Germinal center (tissue), 1 donor: Measurements from ENCODE around the gene PLCD4.

Source experiments
- DNase-seq: peaks from one replicate; pipeline ENCODE4 v3.0.0; 2012; ENCODE audit warnings: mixed read lengths, low spot score

Gene PLCD4

DNA sequence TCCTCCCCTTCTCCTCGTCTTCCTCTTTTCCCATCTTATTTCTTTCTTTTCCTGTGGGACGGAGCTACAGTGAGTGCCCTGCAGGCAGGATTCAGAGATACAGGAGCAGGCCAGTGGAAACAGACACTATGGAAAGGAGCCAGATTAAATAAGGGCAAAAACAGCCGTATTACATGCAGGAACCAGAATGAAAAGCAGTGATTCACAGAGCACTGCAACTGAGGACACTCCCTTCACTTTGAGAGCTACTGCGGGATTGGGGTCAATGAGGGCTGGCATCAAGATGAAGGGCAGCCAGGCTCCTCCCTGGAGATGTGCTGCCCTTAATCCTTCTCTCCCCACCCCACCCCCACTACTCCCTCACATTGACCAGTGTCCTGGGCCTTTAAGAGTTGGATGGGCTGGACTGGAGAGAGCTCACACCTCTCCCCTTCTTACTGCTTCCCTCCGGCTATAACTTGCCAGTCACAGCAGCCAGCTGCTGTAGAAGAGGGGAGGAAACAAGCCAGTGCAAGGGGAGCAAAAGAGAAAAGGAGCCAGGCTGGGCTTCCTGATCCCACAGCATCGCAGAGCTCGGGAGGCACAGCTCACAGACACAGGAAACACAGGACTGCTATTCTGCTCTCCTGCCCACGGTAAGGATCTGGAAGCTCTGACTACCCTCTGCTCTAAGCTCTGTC is at the start of gene PLCD4:
PLCD4 (plus strand) TSS at position 464 of the 680 bp plus-strand sequence. CDS start 7,841 bp downstream, outside the sequence.
- no peak for DNase-seq

DNA sequence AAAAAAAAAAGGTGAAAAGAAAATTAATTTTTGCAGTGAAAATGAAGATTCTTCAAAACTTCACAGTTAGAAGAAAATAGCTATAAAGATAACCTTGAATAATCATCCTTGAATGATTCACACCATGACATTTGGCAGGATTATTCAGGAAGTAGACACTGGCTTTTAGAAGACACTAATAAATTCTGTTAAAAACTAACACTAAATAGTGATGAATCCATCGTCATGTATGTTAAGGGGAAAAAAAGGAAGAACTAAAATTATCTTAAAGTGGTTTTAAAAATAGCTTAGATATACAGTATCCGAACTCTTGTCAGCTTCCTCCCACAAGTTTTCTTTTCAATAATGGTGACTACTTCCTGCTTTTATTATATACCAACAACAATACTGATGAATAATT is 49.8 kb upstream of the PLCD4 start:
- no peak for DNase-seq

DNA sequence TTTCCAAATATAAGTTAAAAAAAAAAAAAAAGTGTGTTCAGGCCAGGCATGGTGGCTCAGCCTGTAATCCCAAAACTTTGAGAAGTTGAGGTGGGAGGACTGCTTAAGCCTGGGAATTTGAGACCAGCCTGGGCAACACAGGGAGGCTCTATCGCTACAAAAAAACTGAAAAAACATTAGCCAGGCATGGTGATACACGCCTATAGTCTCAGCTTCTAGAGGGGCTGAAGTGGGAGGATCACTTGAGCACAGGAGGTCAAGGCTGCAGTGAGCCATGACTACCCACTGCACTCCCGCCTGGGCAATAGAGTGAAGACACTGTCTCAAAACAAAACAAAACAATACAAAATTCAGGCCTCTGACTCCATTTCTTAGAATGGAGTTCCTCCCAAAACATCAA is 48.7 kb upstream of the PLCD4 start:
- no peak for DNase-seq

GRCh38 chr2:218564056-218564455 is 43.6 kb upstream of the PLCD4 start:
- no peak for DNase-seq

- no peak for DNase-seq
Observed at GRCh38 chr2:218566296-218566695, 41.4 kb upstream of the PLCD4 start.

GRCh38 chr2:218567797-218568189 is 39.9 kb upstream of the PLCD4 start:
- no peak for DNase-seq

GRCh38 chr2:218568190-218569037 is 39.3 kb upstream of the PLCD4 start, which contains the start of the genes CNOT9 and USP37:
Gene CNOT9, plus strand, starts transcription at chr2:218568839. Its CDS starts 116 bp downstream, at chr2:218568955.
Gene USP37, minus strand, starts transcription at chr2:218568351. Its CDS starts 9,698 bp downstream, at chr2:218558653.
- peak; percentile 99 for DNase-seq

DNA sequence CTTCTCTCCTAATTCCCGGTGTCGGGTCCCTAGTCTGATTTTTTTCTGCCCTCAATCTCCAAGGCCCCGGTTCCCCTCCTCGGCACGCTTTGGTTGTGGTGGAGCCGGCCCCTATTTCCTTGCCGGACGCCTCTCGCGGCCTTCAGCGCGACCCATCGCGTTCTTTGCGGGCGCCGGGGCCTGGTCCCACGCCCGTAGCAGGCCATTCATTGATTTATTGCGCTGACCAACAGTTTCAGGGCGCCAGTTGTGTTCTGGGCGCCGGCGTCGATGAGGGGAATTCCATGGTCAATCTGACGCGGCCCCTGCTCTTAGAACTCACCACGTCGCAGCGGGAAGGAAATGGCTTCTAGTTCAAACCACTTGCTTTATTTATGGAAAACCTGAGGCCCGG is 38.7 kb upstream of the PLCD4 start:
- DNase-seq, result peak; percentile 25

GRCh38 chr2:218569661-218570500 is 37.8 kb upstream of the PLCD4 start:
- no peak for DNase-seq

DNA sequence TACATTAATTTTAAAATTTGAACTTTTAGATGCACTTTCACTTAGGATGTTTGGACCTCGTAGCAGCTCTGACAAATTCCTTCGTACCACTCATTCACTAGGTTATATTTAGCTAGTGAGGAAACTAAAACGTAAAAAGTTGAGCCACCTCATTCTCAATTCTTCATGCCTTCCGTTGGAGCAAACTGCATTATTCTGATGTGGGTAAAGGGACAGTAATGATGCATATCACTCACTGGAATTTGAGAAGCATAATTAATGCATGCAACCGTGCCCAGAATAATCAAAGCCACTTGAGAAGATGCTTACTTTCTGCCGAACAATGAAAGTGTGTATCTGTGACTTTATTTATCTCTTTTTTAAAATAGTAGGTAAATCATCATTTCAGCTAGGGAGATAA is 36.8 kb upstream of the PLCD4 start:
- DNase-seq, result no peak

DNA sequence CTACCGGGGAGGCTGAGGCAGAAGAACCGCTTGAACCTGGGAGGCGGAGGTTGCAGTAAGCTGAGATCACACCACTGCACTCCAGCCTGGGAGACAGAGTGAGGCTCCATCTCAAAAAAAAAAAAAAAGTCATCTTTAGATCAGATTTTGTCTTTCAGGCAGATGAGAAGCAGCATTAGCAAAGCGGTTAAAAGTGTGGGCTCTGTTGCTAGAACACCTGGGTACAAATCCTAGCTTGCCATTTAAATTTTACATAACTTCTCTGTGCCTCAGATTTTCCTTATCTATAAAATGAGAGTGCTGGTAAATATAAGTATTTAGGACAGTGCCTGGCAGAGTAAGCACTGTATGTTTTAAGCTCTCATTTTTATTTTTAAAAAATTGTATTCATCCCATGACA is 30.8 kb upstream of the PLCD4 start:
- DNase-seq, result no peak

- no peak for DNase-seq
Observed at GRCh38 chr2:218577482-218578220, 30.0 kb upstream of the PLCD4 start.

GRCh38 chr2:218578272-218578877 is 29.3 kb upstream of the PLCD4 start:
- no peak for DNase-seq

DNA sequence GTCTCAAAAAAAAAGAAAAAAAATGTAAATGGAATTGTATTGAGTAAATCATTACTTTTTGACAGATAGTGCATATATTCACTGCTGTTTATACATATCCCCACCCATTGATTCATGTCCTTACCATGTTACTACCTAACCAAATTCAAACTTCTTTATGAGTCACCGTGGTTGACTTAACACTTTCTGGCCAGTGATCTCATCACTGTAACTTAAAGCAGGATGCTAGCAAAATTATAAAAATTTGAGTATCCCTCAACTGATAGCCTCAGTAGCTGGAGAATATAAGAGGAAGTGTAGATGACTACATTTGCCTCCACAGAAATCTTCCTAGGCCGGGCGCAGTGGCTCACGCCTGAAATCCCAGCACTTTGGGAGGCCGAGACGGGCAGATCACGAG is 25.6 kb upstream of the PLCD4 start:
- DNase-seq, result no peak

- no peak for DNase-seq
Observed at GRCh38 chr2:218583983-218584850, 23.5 kb upstream of the PLCD4 start.

DNA sequence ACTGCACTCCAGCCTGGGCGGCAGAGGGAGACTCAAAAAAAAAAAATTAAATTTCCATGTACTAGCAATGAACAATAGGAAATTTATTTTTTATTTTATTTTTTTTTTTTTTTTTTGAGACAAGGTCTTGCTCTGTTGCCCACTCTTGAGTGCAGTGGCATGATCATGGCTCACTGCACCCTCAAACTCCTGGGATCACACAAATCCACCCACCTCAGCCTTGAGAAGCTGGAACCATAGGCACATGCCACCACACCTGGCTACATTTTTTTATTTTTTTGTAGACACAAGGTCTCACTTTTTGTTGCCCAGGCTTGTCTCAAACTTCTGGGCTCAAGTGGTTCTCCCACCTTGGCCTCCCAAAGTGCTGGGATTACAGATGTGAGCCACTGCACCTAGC is 22.2 kb upstream of the PLCD4 start:
- no peak for DNase-seq

DNA sequence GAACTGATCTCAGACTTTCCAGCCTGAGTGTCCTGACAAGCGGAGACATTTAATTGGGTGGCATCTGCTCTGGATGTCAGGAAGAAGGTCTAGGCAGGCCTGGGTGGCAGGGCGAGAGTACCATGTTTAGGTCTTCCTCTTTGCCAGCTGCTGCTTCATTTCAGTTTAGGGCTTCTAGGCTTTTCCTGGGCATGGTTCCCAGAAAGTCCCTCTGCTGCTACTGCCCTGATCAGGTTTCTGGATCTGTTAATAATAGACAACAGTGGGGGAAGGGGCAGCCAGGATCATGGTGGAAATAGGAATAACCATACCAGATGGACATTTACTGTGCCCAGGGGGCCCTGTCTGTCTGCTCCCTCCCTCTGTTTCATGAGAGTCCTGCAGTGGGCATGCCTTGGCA is 2.3 kb upstream of the PLCD4 start:
- DNase-seq, result no peak

DNA sequence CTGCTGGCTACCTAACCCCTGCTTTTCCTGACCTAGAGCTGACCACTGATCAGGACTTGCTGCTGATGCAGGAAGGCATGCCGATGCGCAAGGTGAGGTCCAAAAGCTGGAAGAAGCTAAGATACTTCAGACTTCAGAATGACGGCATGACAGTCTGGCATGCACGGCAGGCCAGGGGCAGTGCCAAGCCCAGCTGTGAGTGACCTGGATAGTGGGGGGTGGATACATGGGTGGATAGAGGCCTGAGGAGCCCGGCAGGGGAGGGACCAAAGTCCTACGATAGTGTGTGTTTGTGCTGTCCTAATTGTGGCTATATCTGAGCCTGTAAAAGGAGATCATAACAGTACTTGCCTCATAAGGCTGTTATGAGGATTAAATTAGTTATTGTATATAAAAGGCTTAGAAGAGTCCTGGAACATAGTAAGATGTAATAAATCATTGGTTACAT is 8.2 kb downstream of the PLCD4 start:
- DNase-seq, result no peak

GRCh38 chr2:218618102-218618860 is 10.6 kb downstream of the PLCD4 start:
- no peak for DNase-seq
